NOMO-1 (cell line): ENCODE data around the gene PHPT1.
"Not testable (repeated sequence)": the region's sequence is repeated elsewhere in the genome, so short reads cannot be mapped to it uniquely, and the experiment has no call there.

Source experiments
- DNase-seq, 2 experiments: peaks; one replicate each; lab custom pipeline; 2025; ENCODE audit not compliant: unreplicated experiment in 2 of 2; lab: John Stamatoyannopoulos, UW

Gene PHPT1

DNA sequence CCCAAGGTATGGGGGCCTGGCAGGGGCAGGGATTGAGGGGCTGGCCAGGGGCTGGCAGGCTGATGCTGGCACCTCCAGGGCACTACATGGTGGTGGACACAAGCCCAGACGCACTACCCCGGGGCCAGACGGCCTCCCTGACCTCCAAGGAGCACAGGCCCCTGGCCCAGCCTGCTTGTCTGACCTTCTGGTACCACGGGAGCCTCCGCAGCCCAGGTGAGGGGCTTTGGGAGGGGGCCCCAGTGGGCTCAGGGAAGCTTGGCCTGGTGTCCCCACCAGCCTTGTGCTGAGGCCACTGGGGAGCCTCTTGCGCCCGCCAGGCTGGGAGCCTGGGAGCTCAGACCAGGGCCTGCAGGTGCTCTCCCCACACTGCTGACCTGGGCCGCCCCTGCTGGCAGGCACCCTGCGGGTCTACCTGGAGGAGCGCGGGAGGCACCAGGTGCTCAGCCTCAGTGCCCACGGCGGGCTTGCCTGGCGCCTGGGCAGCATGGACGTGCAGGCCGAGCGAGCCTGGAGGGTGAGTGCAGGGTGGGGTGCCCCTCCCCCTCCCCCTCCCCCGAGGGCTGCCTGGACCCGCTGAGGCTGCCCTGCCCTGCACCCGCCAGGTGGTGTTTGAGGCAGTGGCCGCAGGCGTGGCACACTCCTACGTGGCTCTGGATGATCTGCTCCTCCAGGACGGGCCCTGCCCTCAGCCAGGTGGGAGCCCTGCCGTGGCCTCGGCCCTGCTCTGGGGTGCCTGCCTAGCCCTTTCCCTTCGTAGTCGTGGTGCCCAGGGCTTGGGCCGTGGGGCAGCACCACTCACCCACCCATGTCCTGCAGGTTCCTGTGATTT, 8.6 kb downstream of the PHPT1 start:
- DNase-seq, result no peak

- DNase-seq, result no peak
Measured at GRCh38 chr9:136858452-136858843, 9.2 kb downstream of the PHPT1 start.

DNA sequence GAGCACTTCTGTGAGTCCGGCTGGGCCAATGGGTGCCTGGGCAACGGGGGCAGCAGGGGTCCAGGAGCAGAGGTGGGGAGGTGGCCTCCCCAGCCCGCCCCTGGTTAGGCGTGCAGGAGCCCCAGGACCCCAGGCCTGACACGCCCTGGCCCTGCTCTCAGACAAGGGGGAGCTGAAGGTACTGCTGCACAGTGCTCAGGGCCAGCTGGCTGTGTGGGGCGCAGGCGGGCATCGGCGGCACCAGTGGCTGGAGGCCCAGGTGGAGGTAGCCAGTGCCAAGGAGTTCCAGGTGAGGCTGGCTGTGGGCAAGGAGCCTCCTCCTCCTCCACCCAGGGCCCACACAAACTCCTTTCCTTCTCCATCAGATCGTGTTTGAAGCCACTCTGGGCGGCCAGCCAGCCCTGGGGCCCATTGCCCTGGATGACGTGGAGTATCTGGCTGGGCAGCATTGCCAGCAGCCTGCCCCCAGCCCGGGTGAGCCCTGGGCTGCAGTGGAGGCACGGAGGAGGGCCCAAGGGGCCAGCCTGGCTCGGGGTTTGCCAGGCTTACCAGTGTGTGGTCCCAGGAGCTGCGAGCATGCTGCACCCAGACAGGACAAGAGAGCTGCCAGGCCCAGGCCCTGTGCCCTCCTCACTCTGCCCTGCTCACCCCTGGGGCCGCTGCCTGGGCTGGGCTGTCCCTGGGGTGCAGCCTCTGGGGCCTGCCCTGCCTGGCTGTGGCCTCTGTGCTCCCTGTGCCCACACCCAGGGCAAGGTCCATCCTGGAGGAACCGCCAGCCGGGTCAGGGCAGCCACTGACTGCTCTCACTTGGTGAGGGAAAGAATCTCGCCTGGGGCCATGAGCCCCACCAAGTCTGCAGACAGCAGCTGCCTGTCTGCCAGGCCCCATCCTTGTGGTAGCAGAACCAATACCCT, 9.9 kb downstream of the PHPT1 start:
- DNase-seq, result no peak

- no peak for DNase-seq
Measured at GRCh38 chr9:136860529-136860928, 11.3 kb downstream of the PHPT1 start.

DNA sequence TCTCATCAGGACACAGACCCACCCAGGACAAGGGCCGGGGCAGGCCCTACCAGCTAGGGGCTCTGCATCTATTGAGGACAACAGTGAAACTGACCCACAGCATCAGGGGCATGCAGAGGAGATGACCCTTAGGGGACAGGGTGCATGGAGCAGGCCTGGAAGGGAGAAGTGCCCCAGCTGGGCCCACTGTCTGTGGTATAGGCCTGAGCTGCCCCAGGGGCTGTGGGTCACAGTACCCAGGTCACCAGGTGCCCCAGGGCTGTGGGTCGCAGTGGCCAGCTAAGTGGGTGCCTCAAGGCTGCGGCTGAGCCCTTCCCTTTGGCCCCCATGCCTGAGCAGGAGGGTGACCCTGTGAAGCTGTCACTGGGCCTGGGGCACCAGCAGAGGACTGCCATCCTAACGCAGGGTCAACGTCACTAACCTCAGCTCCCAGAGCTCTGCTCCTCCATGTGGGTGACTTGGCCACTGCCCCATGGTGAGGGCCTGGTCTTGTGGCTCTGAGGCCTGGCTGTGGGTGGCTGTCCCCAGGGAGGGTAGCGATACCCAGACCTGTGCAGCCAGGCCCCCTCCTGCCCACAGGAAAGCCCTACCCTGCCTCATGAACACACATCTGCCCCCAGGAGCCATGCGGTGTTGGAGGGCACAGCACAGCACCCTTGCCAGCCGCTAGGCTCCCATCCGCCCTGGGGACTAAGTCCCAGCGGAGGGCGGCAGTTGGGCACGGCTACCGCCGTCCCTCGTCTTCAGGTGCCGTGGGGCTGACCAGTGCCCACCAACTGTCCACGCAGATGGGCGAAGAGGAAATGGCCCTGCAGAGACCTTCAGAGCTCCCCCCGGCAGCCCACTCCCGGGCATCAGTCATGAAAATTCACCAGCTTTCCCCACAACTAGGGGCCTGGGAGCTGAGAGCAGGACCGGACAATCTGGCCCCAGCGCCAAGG, 12.0 kb downstream of the PHPT1 start:
- DNase-seq, result no peak

DNA sequence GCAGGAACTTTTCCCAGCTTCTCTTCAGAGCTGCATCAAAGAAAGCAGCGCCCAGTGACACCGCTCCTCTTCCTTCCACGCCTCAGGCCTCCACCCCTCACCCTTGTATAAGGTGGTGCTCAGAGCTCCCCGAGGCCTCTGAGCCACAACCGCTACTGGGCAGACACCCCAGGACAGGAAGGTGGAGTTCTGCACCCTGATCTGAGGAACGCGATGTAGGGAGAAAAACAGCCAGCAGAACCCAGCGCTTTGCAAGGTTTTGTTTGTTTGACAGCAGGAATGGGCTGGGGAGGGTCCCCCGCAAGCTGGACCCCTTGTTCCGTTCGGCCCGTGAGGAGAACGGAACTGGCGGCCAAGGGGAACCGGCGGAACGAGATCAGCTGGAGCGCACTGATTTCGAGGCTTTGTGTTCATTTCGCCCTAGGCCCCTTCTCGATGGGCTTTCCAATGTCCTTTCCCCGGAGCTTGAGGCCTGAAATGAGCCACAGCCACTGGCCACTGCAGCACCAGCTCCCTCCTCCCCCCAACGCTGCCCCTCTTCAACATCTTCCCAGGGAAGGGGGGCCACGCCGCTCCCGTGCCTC, 12.8 kb downstream of the PHPT1 start:
- no peak for DNase-seq

DNA sequence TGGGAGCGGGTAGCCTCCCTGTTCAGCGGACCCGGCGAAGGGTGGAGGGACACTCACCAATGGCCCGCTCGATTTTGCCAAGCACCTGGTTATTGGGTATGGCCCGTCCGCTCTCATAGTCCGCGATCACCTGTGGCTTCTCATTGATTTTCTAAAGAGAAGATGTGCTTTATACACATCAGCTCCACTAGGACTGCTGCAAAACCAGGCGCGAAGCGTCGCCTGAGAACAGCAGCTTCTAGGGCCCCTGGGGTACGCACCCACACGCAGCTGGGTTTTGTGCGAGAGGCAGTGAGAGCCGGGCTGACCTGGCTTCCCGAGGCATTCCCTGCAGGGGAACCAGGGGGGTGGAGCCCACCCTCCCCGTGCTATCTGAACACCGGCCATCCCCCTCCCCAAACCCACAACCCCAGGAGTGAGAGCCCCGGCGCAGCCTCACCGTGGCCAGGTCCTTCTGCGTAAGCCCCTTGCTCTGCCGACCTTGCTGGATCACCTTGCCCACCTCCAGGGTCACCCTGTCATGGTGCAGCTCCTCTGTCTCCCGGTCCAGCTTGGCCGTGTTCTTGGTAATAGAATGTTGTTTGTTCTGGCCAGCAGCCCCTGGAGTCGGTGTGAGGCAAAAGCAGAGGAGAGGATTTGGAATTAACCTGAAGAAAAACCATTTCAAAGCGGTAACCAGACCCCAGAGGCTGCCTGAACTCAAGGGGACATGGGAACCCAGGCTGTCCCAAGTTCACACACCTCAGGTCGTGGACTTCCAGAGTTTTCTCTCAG, 13.8 kb downstream of the PHPT1 start:
- DNase-seq, result no peak

DNA sequence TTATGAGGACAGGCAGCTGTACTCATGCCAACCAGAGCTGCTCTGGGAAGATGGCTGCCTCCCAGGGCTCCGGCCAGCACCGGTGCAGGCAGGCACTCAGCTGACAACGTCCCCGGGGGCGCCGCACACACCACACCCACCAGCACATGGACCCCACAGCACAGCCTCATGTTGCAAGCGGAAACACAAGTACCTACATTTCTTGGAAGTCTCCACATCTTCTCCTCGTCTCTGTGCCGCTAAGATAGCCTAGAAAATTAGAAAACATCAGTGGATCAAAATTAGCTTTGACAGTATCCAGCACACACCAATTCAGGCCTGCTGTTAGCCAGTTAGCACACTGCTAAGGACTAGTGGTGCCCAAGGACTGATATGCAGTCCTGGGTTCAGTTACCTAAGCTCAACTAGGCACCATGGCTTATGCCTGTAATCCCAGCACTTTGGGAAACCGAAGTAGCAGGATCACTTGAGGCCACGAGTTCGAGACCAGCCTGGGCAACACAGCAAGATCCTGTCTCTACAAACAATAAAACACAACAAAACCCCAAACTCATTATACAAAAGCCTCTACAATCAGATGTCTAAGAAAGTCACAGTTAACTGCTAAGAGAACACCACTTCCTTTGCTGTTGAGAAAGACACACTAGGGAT, 14.5 kb downstream of the PHPT1 start:
- DNase-seq, result no peak

DNA sequence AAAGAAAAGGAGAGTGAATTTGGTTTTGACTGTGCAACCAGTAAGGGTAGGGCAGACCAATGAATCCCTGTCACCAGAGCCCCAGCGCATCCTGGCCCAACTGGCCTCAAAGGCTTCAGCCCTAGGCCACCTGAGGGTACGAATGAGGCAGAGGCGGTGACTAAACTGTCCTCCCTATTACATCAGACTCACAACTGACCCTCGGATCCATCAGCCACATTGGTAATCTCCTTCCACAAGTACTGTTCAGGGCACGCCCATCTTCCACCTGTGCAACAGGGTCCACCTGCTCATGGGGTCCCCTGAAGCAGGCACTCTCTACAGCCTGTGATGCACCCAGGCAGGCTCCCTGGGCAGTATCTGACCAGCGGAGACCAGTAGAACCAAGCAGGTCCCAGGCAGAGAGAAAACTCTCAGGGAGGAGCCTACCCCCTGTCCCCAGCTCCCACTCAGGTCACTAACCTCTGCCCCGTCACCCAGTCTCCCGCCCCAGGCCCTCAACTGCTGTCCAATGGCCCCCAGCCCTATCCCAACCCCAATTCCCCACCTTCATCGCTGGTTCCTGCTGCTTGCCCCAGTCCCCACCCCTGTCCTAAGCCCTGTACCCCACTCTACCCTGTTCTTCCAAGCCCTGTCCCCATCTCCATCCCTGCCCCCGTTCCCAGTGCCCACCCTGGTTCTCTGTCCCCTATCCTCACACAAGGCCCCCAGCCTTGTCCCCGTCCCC, 16.0 kb downstream of the PHPT1 start:
- DNase-seq, result no peak

DNA sequence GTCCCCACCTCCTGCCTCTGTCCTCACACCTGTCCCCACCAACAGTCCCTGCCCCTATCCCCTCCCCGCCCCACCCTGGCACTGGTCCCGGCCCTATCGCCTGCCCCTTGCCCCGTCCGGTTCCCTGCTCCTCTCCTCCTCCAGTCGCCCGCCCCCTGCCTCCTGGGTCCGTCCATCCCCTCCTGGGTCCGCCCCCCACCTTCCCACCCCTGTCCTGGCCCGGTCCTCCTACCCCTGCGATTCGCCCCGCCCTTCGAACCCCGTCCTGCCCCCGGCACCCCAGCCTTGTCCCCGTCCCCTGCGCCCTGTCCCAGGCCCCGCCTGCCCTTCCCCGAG, 16.5 kb downstream of the PHPT1 start:
- DNase-seq, result no peak

DNA sequence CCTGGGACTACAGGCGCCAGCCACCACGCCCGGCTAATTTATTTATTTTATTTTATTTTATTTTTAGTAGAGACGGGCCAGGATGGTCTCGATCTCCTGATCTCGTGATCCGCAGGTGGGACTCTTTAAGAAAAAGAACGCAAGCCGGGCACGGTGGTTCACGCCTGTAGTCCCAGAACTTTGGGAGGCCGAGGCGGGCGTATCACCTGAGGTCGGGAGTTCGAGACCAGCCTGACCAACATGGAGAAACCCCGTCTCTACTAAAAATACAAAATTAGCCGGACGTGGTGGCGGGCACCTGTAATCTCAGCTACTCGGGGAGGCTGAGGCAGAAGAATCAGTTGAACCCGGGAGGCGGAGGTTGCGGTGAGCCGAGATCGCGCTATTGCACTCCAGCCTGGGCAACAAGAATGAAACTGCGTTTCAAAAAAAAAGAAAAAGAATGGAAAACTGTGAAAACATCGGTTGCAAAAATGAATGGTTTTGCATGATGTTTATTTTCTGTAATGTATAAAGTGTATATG, 17.8 kb downstream of the PHPT1 start:
- not testable (repeated sequence) for DNase-seq

DNA sequence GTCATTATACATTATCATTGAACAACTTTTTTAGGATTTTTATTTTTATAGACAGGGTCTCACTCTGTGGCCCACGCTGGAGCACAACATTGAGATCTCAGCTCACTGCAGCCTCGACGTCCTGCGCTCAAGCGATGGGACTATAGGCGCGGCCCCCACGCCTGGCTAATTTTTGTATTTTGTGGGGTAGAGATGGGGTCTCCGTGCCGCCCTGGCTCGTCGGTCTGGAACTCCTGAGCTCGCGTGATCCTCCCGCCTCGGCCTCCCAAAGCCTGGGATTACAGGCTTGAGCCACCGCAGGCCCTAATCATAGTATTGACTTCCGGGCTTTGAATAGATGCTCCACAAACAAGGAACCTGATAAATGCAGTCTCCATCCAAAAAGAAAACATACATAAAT, 18.3 kb downstream of the PHPT1 start:
- DNase-seq, result no peak

DNA sequence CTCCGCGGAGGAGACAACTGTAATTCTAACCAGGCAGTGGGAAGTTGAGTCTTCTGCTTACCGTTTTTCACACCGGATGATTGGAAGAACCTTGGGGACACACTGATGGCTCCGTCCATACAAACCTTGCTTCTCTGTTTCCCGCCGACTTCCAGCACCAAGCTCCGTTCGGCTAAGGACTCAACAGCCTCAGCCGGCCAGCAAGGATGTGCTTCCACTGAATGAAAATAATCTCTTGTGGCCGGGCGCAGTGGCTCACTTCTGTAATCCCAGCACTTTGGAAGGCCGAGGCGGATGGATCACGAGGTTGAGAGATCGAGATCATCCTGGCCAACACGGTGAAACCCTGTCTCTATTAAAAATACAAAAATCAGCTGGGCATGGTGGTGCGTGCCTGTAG, 18.7 kb downstream of the PHPT1 start:
- no peak for DNase-seq

- no peak for DNase-seq
Measured at GRCh38 chr9:136868644-136869043, 19.4 kb downstream of the PHPT1 start.

- not testable (repeated sequence) for DNase-seq
Measured at GRCh38 chr9:136869611-136870010, 20.4 kb downstream of the PHPT1 start.

DNA sequence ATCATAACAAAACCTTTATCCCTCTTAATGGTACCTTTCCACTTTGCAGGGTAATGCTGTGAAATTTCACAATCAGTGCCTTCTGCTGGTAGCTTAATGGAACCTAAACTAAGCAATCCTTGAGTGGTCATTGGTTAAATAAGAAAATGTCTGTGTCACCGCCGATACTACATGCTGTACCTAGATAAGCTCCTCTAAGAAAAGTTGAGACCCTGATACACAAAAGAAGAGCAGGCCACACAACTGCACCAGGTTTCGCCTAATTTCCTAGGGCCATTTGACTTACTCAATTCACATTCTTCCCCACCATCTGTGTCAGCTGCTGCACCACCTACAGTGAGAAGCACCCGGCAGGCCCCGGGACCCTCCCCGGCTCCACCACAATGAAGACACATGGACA, 25.9 kb downstream of the PHPT1 start:
- no peak for DNase-seq

DNA sequence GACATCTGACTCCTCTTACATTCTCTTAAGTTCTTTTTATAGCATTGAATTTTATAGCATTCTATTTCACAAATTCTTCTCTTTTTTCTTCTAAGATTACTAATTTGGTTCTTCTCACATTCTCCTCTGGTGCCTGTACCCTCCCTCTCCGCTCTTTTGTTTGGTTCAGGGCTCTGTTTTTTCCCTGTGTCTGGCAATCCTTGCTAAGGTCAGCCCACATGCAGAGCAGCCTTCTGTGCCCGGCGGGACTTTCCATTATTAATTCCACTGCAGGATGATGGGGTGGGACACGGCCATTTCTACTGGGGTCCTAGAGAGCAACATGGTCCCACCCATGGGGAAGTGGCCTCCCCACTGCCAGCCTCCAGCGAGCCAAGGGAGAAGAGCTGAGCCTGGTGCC, 27.3 kb downstream of the PHPT1 start:
- DNase-seq, result no peak

GRCh38 chr9:136880651-136881050, 31.4 kb downstream of the PHPT1 start:
- no peak for DNase-seq
